HG02763 (cell line): ENCODE data around the gene RAB3C.
"Not testable (repeated sequence)": the region's sequence is repeated elsewhere in the genome, so short reads cannot be mapped to it uniquely, and the experiment has no call there.

Experiments used
- ATAC-seq: cut with Tn5 transposase; IDR thresholded peaks from one replicate; pipeline ENCODE4 v1.9.1; 2021; ENCODE audit warnings: mild to moderate bottlenecking, moderate library complexity; ENCODE audit not compliant: unreplicated experiment

The RAB3C gene

GRCh38 chr5:58674070-58674469 is 91.2 kb downstream of the RAB3C start:
- no peak for ATAC-seq

GRCh38 chr5:58674711-58675110 is 91.8 kb downstream of the RAB3C start:
- no peak for ATAC-seq

GRCh38 chr5:58675341-58675740 is 92.5 kb downstream of the RAB3C start:
- ATAC-seq = no peak

GRCh38 chr5:58677650-58678049 is 94.8 kb downstream of the RAB3C start:
- ATAC-seq = no peak

- ATAC-seq = no peak
Measured at GRCh38 chr5:58680503-58680902, 97.6 kb downstream of the RAB3C start.

- no peak for ATAC-seq
Measured at GRCh38 chr5:58681943-58682342, 99.1 kb downstream of the RAB3C start.

- ATAC-seq = no peak
Measured at GRCh38 chr5:58683567-58683966, 100.7 kb downstream of the RAB3C start.

GRCh38 chr5:58687079-58687478 is 104.2 kb downstream of the RAB3C start:
- ATAC-seq = no peak

GRCh38 chr5:58687595-58687994 is 104.7 kb downstream of the RAB3C start:
- ATAC-seq = no peak

GRCh38 chr5:58699088-58699761 is 116.3 kb downstream of the RAB3C start:
- ATAC-seq = not testable (repeated sequence)

GRCh38 chr5:58699762-58700118 is 116.9 kb downstream of the RAB3C start:
- ATAC-seq = no peak

GRCh38 chr5:58703925-58704555 is 121.2 kb downstream of the RAB3C start:
- no peak for ATAC-seq

- no peak for ATAC-seq
Measured at GRCh38 chr5:58706736-58707135, 123.9 kb downstream of the RAB3C start.

- no peak for ATAC-seq
Measured at GRCh38 chr5:58708456-58708855, 125.6 kb downstream of the RAB3C start.

- not testable (repeated sequence) for ATAC-seq
Measured at GRCh38 chr5:58710425-58710824, 127.5 kb downstream of the RAB3C start.

GRCh38 chr5:58710871-58711270 is 128.0 kb downstream of the RAB3C start:
- ATAC-seq = no peak

GRCh38 chr5:58711965-58712364 is 129.1 kb downstream of the RAB3C start:
- no peak for ATAC-seq

- ATAC-seq = no peak
Measured at GRCh38 chr5:58714046-58714445, 131.2 kb downstream of the RAB3C start.

GRCh38 chr5:58715997-58716656 is 133.3 kb downstream of the RAB3C start:
- no peak for ATAC-seq

- no peak for ATAC-seq
Measured at GRCh38 chr5:58716713-58717112, 133.8 kb downstream of the RAB3C start.

GRCh38 chr5:58717303-58718007 is 134.6 kb downstream of the RAB3C start:
- no peak for ATAC-seq
